Measurements from ENCODE around the gene RTL10. TPM values are rescaled to one million over a fixed set of nuclear protein-coding genes. Genes with fewer than 3 reads are reported as not detected.

Gene RTL10
- total and polyA plus RNA-seq, 2 of the 13 experiments (the other 11 are each of a cell fraction or from before 2014, with no cell fraction given), result 14.1 to 15.8 TPM

GRCh38 chr22:19855504-19856409 is 1.1 kb upstream of the RTL10 start (continued):
- TF ChIP-seq ZNF251 (CRISPR knock-in tag; IDR thresholded peaks at IDR 0.05) (no peak), ZNF326 (CRISPR knock-in tag; IDR thresholded peaks at IDR 0.05; ENCODE audit: borderline replicate concordance) (0 out of 2 replicates have a peak, but pooled peaks have one; percentile 61), ZNF766 (CRISPR knock-in tag; IDR thresholded peaks at IDR 0.05; ENCODE audit: borderline replicate concordance) (peak; percentile 22; the same call in 1 of the 2 replicates), MXD4 (CRISPR knock-in tag; IDR thresholded peaks at IDR 0.05) (no peak), IRF2 (CRISPR knock-in tag; IDR thresholded peaks at IDR 0.05) (peak; percentile 48; the same call in 1 of the 2 replicates), ZNF775 (CRISPR knock-in tag; IDR thresholded peaks at IDR 0.05; ENCODE audit: borderline replicate concordance) (no peak), MED13 (CRISPR knock-in tag; IDR thresholded peaks at IDR 0.05) (no peak), RFXANK (CRISPR knock-in tag; IDR thresholded peaks at IDR 0.05) (peak; percentile 65; the same call in 1 of the 2 replicates), KMT2B (CRISPR knock-in tag; IDR thresholded peaks at IDR 0.05) (no peak), TBP (CRISPR knock-in tag; IDR thresholded peaks at IDR 0.05) (no peak), ELF3 (CRISPR knock-in tag; IDR thresholded peaks at IDR 0.05) (peak; percentile 49), ZNF652 (CRISPR knock-in tag; IDR thresholded peaks at IDR 0.05; ENCODE audit: borderline replicate concordance, low read depth) (peak; percentile 34; the same call in 1 of the 2 replicates), ZNF513 (CRISPR knock-in tag; conservative IDR thresholded peaks at IDR 0.05) (no peak), REPIN1 (CRISPR knock-in tag; IDR thresholded peaks at IDR 0.05; ENCODE audit: borderline replicate concordance, low read depth) (peak; percentile 64), ISX (CRISPR knock-in tag; conservative IDR thresholded peaks at IDR 0.05) (no peak), ATAD3A (CRISPR knock-in tag; IDR thresholded peaks at IDR 0.05) (no peak)
- TF ChIP-seq, protein P1, sequence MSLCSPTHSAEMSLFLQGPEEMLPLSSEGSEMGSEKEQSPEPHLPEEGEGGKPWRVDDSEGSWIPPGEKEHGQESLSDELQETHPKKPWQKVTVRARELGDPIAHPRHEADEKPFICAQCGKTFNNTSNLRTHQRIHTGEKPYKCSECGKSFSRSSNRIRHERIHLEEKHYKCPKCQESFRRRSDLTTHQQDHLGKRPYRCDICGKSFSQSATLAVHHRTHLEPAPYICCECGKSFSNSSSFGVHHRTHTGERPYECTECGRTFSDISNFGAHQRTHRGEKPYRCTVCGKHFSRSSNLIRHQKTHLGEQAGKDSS (CRISPR knock-in tag; IDR thresholded peaks at IDR 0.05; ENCODE audit: borderline replicate concordance, low read depth), result peak; percentile 10; the same call in 1 of the 2 replicates
- TF ChIP-seq, protein P2, sequence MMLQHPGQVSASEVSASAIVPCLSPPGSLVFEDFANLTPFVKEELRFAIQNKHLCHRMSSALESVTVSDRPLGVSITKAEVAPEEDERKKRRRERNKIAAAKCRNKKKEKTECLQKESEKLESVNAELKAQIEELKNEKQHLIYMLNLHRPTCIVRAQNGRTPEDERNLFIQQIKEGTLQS (CRISPR knock-in tag; IDR thresholded peaks at IDR 0.05), result no peak
- TF ChIP-seq, protein P3, sequence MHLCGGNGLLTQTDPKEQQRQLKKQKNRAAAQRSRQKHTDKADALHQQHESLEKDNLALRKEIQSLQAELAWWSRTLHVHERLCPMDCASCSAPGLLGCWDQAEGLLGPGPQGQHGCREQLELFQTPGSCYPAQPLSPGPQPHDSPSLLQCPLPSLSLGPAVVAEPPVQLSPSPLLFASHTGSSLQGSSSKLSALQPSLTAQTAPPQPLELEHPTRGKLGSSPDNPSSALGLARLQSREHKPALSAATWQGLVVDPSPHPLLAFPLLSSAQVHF (CRISPR knock-in tag; IDR thresholded peaks at IDR 0.05), result no peak
- TF ChIP-seq, protein P4, sequence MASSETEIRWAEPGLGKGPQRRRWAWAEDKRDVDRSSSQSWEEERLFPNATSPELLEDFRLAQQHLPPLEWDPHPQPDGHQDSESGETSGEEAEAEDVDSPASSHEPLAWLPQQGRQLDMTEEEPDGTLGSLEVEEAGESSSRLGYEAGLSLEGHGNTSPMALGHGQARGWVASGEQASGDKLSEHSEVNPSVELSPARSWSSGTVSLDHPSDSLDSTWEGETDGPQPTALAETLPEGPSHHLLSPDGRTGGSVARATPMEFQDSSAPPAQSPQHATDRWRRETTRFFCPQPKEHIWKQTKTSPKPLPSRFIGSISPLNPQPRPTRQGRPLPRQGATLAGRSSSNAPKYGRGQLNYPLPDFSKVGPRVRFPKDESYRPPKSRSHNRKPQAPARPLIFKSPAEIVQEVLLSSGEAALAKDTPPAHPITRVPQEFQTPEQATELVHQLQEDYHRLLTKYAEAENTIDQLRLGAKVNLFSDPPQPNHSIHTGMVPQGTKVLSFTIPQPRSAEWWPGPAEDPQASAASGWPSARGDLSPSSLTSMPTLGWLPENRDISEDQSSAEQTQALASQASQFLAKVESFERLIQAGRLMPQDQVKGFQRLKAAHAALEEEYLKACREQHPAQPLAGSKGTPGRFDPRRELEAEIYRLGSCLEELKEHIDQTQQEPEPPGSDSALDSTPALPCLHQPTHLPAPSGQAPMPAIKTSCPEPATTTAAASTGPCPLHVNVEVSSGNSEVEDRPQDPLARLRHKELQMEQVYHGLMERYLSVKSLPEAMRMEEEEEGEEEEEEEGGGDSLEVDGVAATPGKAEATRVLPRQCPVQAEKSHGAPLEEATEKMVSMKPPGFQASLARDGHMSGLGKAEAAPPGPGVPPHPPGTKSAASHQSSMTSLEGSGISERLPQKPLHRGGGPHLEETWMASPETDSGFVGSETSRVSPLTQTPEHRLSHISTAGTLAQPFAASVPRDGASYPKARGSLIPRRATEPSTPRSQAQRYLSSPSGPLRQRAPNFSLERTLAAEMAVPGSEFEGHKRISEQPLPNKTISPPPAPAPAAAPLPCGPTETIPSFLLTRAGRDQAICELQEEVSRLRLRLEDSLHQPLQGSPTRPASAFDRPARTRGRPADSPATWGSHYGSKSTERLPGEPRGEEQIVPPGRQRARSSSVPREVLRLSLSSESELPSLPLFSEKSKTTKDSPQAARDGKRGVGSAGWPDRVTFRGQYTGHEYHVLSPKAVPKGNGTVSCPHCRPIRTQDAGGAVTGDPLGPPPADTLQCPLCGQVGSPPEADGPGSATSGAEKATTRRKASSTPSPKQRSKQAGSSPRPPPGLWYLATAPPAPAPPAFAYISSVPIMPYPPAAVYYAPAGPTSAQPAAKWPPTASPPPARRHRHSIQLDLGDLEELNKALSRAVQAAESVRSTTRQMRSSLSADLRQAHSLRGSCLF (CRISPR knock-in tag; IDR thresholded peaks at IDR 0.05; ENCODE audit: borderline replicate concordance), result no peak

Measured in HepG2 (cell line).